Measurements from ENCODE around the gene EFNB2.

Gene EFNB2

DNA sequence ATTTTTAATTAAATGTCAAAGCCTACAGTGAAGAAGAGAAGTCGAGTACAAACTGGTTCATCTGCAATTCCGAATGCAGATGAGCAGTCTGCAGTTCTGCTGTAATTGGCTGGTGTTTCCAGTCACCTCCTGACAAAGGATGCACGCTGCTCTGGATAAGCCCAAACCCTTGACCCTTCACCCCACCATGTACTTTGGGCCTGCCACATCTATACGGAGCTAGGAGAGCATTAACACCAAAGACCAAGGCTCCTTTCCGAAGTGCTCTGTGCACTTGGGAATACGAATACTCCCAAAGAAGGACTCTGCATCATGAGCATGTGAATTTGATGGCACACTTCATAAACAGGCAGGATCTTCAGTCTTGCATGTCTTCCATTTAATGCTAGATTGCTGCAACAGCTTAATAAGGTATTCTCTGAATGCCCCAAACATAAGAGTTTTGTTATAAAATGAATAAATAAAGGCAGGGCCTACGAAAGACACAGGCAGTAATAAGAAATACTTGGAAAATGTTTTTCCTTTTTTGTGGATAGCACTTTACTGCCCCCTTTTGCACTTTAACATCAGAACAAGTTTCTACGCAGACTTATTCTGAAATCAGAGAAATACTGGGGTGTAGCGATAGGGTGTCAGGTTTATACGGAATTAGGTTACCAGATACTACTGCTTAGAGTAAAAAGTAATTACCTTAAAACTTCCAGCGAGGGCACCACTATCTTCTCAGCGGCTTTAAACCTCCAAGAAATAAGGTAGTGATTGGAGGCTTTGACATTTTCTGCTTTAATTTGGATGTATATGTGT, 15.0 kb downstream of the EFNB2 start:
- Histone ChIP-seq H3K4me1 (ENCODE audit: low read length) (no peaks in the 10 kb centered on the region), H3K27me3 (replicated peaks; ENCODE audit: insufficient read depth, low read length) (no peaks in the 10 kb centered on the region), H3K9me3 (replicated peaks; ENCODE audit: insufficient read depth, low read length) (no peaks in the 10 kb centered on the region), H3K79me2 (ENCODE audit: low read length) (no peaks in the 10 kb centered on the region), H3F3A (ENCODE audit: insufficient read depth, low read length) (no peaks in the 10 kb centered on the region), H3K9ac (ENCODE audit: low read length) (no peak overlapping the region), H3K36me3 (replicated peaks; ENCODE audit: insufficient read depth, low read length) (no peaks in the 10 kb centered on the region), H4K20me1 (ENCODE audit: insufficient read depth, low read length) (no peaks in the 10 kb centered on the region), H3K9me2 (replicated peaks; ENCODE audit: insufficient read depth, low read length) (no peaks in the 10 kb centered on the region), H3K4me2 (ENCODE audit: low read depth, low read length) (no peak overlapping the region), H3K27ac (ENCODE audit: low read length) (no peak overlapping the region), H3K4me3 (ENCODE audit: low read length) (no peak overlapping the region), H2AFZ (ENCODE audit: low read length) (no peak overlapping the region)
- no peak for DNase-seq
- TF ChIP-seq EZH2phosphoT487 (IDR thresholded peaks at IDR 0.05; ENCODE audit: low read length) (no peak), EZH2 (optimal IDR thresholded peaks at IDR 0.05; ENCODE audit: low read depth, low read length) (no peak)
- TF ChIP-seq, protein P1, sequence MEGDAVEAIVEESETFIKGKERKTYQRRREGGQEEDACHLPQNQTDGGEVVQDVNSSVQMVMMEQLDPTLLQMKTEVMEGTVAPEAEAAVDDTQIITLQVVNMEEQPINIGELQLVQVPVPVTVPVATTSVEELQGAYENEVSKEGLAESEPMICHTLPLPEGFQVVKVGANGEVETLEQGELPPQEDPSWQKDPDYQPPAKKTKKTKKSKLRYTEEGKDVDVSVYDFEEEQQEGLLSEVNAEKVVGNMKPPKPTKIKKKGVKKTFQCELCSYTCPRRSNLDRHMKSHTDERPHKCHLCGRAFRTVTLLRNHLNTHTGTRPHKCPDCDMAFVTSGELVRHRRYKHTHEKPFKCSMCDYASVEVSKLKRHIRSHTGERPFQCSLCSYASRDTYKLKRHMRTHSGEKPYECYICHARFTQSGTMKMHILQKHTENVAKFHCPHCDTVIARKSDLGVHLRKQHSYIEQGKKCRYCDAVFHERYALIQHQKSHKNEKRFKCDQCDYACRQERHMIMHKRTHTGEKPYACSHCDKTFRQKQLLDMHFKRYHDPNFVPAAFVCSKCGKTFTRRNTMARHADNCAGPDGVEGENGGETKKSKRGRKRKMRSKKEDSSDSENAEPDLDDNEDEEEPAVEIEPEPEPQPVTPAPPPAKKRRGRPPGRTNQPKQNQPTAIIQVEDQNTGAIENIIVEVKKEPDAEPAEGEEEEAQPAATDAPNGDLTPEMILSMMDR (IDR thresholded peaks at IDR 0.05; ENCODE audit: low read length) = no peak

DNA sequence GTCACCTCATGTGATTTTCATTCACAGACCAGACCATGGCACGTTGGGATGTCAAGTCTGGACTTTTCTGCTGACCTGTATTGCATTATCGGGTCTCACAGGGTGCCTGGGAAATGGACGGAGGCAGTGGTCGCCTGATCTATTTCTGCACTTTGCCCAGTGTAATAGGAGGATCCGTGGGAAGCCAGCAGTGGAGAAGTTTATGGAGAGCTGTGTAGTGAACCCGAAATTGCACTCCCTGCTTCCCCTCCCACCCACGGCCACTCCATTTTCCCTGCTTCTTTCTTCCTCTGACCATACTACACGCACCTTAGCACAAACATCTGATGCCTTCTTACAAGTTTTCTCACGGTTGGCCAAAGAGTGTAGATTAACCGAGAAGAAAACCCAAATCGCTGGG, 16.9 kb downstream of the EFNB2 start:
- H3K4me2 ChIP-seq (ENCODE audit: low read depth, low read length) = no peak overlapping the region

DNA sequence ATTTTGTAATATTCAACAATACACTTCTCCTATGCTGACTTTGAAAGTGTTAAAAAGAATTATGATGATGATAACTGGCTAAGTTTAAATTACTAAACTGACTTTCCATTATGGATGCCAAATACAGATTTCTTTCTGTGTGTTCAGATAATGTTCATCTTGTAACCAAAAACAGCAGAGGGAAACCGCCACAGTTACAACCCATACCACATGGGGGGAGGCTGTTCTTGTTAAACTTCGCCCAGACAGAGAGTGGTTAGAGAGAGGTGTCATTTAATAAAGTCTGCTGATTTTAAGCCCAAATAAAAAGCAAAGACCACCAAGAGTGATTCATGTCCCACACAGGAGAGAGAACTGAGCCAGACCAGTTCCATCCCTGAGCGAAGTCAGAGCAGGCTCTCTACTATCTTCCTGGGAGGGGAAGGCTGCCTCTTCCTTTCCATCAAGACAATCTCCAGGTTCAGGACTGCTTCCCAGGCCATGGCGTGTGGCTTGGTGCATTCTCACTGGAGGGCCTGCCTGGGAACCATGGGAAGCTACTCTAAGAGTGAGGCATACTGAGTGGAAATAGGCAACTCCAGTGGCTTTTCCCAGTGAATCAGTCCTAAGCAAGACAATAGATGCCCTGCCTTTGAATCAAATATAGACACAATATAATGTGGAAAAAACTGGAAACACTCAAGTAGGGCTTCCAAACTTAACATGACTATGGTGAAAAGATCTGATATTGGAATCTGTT, 18.2 kb downstream of the EFNB2 start:
- Histone ChIP-seq H3K9me3 (replicated peaks; ENCODE audit: insufficient read depth, low read length) (no peaks in the 10 kb centered on the region), H3K4me2 (ENCODE audit: low read depth, low read length) (no peak overlapping the region), H3K4me1 (ENCODE audit: low read length) (no peaks in the 10 kb centered on the region), H3K36me3 (replicated peaks; ENCODE audit: insufficient read depth, low read length) (no peaks in the 10 kb centered on the region), H3K79me2 (ENCODE audit: low read length) (no peaks in the 10 kb centered on the region), H3K27me3 (replicated peaks; ENCODE audit: insufficient read depth, low read length) (no peaks in the 10 kb centered on the region), H3K9ac (ENCODE audit: low read length) (no peak overlapping the region), H3F3A (ENCODE audit: insufficient read depth, low read length) (no peaks in the 10 kb centered on the region), H3K27ac (ENCODE audit: low read length) (no peak overlapping the region), H2AFZ (ENCODE audit: low read length) (no peak overlapping the region), H3K9me2 (replicated peaks; ENCODE audit: insufficient read depth, low read length) (no peaks in the 10 kb centered on the region), H3K4me3 (ENCODE audit: low read length) (no peak overlapping the region), H4K20me1 (ENCODE audit: insufficient read depth, low read length) (no peaks in the 10 kb centered on the region)
- TF ChIP-seq, protein P1 (IDR thresholded peaks at IDR 0.05; ENCODE audit: low read length) = no peak
- TF ChIP-seq EZH2 (optimal IDR thresholded peaks at IDR 0.05; ENCODE audit: low read depth, low read length) = no peak
- TF ChIP-seq EZH2phosphoT487 (IDR thresholded peaks at IDR 0.05; ENCODE audit: low read length) = no peak
- DNase-seq = no peak

More for the DNA sequence above, 16.9 kb downstream of the EFNB2 start:
- DNase-seq = no peak
- no peaks in the 10 kb centered on the region for H4K20me1 ChIP-seq (ENCODE audit: insufficient read depth, low read length)
- no peaks in the 10 kb centered on the region for H3F3A ChIP-seq (ENCODE audit: insufficient read depth, low read length)
- H3K36me3 ChIP-seq (replicated peaks; ENCODE audit: insufficient read depth, low read length) = no peaks in the 10 kb centered on the region
- H3K4me3 ChIP-seq (ENCODE audit: low read length) = no peak overlapping the region
- no peaks in the 10 kb centered on the region for H3K9me2 ChIP-seq (replicated peaks; ENCODE audit: insufficient read depth, low read length)
- H3K9me3 ChIP-seq (replicated peaks; ENCODE audit: insufficient read depth, low read length) = no peaks in the 10 kb centered on the region
- TF ChIP-seq EZH2phosphoT487 (IDR thresholded peaks at IDR 0.05; ENCODE audit: low read length) (no peak), EZH2 (optimal IDR thresholded peaks at IDR 0.05; ENCODE audit: low read depth, low read length) (no peak)
- TF ChIP-seq, protein P1 (IDR thresholded peaks at IDR 0.05; ENCODE audit: low read length) = no peak
- H2AFZ ChIP-seq (ENCODE audit: low read length) = no peak overlapping the region
- H3K79me2 ChIP-seq (ENCODE audit: low read length) = no peaks in the 10 kb centered on the region
- no peaks in the 10 kb centered on the region for H3K27me3 ChIP-seq (replicated peaks; ENCODE audit: insufficient read depth, low read length)
- no peak overlapping the region for H3K9ac ChIP-seq (ENCODE audit: low read length)
- H3K4me1 ChIP-seq (ENCODE audit: low read length) = no peaks in the 10 kb centered on the region
- no peak overlapping the region for H3K27ac ChIP-seq (ENCODE audit: low read length)

Measured in MM.1S (cell line).